Activated CD8-positive, alpha-beta T cell treated with anti-CD3 and anti-CD28 coated beads, Interleukin-2, amount 10 ng/mL, durations not matched to agents 7 days and 5 days (primary cell): Measurements from ENCODE around the gene DTD2. TPM values are rescaled to one million over a fixed set of nuclear protein-coding genes. Genes with fewer than 3 reads are reported as not detected.

ENCODE experiments used
- ATAC-seq: fragments of 150-1000 bp; cut with Tn5 transposase; one replicate; pipeline ENCODE4 v1.10.0; 2021; ENCODE audit warnings: moderate library complexity
- CTCF ChIA-PET: fragments of 350-600 bp; sonication (Branson Sonifier 250); formaldehyde crosslinking; loops from one replicate; lab custom pipeline; 2021; ENCODE audit warnings: antibody characterized with exemption; lab: Charles Lee
- POLR2A ChIA-PET: fragments of 350-600 bp; sonication (Branson Sonifier 250); formaldehyde crosslinking; loops from one replicate; lab custom pipeline; 2021; ENCODE audit warnings: antibody characterized with exemption; lab: Charles Lee
- DNase-seq: peaks from one replicate; pipeline ENCODE4 v3.0.0-alpha.2; 2020
- H3K27ac Mint-ChIP-seq: one replicate; pipeline ENCODE4 v1.8.0; 2021; ENCODE audit warnings: mild to moderate bottlenecking, mixed read lengths
- H3K27me3 Mint-ChIP-seq: one replicate; pipeline ENCODE4 v1.8.0; 2021; ENCODE audit warnings: low read depth, mixed read lengths
- H3K36me3 Mint-ChIP-seq: one replicate; pipeline ENCODE4 v1.8.0; 2021; ENCODE audit warnings: low read depth, mixed read lengths
- H3K4me1 Mint-ChIP-seq: one replicate; pipeline ENCODE4 v1.8.0; 2021; ENCODE audit warnings: low read depth, mixed read lengths
- H3K4me3 Mint-ChIP-seq: one replicate; pipeline ENCODE4 v1.8.0; 2021; ENCODE audit warnings: mild to moderate bottlenecking, mixed read lengths
- H3K9me3 Mint-ChIP-seq: one replicate; pipeline ENCODE4 v1.8.0; 2022; ENCODE audit warnings: mixed read lengths; ENCODE audit not compliant: insufficient read depth
- total RNA-seq, 2 experiments: library from RNA; stranded (reverse); gene quantifications; one replicate each; pipeline ENCODE4 v1.2.3, GENCODE V29; 2021

The DTD2 gene
- total RNA-seq, 2 experiments from 2014 or later, result 15.7 to 17.7 TPM

GRCh38 chr14:31420319-31421111 lies 36.8 kb downstream of the DTD2 start, which contains the start of gene HEATR5A:
Gene HEATR5A, minus strand, starts transcription at chr14:31420550. Its CDS starts 17,575 bp downstream, at chr14:31402975.
- H3K36me3 Mint-ChIP-seq, result no peaks in the 10 kb centered on the region
- ChIA-PET POLR2A (interaction anchor here (0.7 to 3.1 kb wide), 11 partner anchors 17 to 293 kb away, joined by 3 to 20 read pairs (median 4); partner anchors contain the start of genes DTD2 and HECTD1), CTCF (interaction anchor here (0.6 to 2.9 kb wide), 19 partner anchors 15 to 764 kb away, joined by 3 to 18 read pairs (median 3); partner anchors contain the start of genes DTD2 and HECTD1)
- ATAC-seq (peak; percentile 96), DNase-seq (peak; percentile 93)
- no peaks in the 10 kb centered on the region for H3K27me3 Mint-ChIP-seq
- H3K9me3 Mint-ChIP-seq, result no peaks in the 10 kb centered on the region
- peaks cover 19% of the 10 kb centered on the region for H3K4me1 Mint-ChIP-seq
- H3K27ac Mint-ChIP-seq, result peak within 1 kb of the TSS; percentile 86
- H3K4me3 Mint-ChIP-seq, result peak within 1 kb of the TSS; percentile 96

- Mint-ChIP-seq H3K36me3 (no peaks in the 10 kb centered on the region), H3K4me3 (peak overlapping the region; percentile 96), H3K4me1 (peaks cover 19% of the 10 kb centered on the region), H3K27ac (peak overlapping the region; percentile 86), H3K9me3 (no peaks in the 10 kb centered on the region), H3K27me3 (no peaks in the 10 kb centered on the region)
- CTCF ChIA-PET, result interaction anchor here (0.8 to 2.9 kb wide), 15 partner anchors 12 to 395 kb away, joined by 3 to 18 read pairs (median 4); partner anchors contain the start of genes DTD2 and HECTD1
- ATAC-seq (peak; percentile 38), DNase-seq (no peak)
- POLR2A ChIA-PET, result interaction anchor here (0.8 to 3.1 kb wide), 9 partner anchors 23 to 839 kb away, joined by 3 to 20 read pairs (median 5); partner anchors contain the start of genes DTD2 and HECTD1
These were observed 37.4 kb downstream of the DTD2 start for GRCh38 chr14:31419967-31420318.

- no peaks in the 10 kb centered on the region for H3K36me3 Mint-ChIP-seq
- CTCF ChIA-PET, result interaction anchor here (1.1 to 2.9 kb wide), 9 partner anchors 12 to 43 kb away, joined by 3 to 18 read pairs (median 7); partner anchors contain the start of gene DTD2
- POLR2A ChIA-PET, result interaction anchor here (0.8 to 3.1 kb wide), 5 partner anchors 22 to 840 kb away, joined by 3 to 20 read pairs (median 5); partner anchors contain the start of genes DTD2 and HECTD1
- no peak overlapping the region for H3K27ac Mint-ChIP-seq
- no peaks in the 10 kb centered on the region for H3K27me3 Mint-ChIP-seq
- H3K4me1 Mint-ChIP-seq, result peaks cover 19% of the 10 kb centered on the region
- H3K4me3 Mint-ChIP-seq, result peak overlapping the region; percentile 96
- H3K9me3 Mint-ChIP-seq, result no peaks in the 10 kb centered on the region
- ATAC-seq (no peak), DNase-seq (no peak)
These were observed 37.9 kb downstream of the DTD2 start for GRCh38 chr14:31419179-31419966.

GRCh38 chr14:31418440-31418839 lies 38.9 kb downstream of the DTD2 start:
- ATAC-seq (no peak), DNase-seq (no peak)
- H3K4me3 Mint-ChIP-seq, result no peak overlapping the region
- H3K9me3 Mint-ChIP-seq, result no peaks in the 10 kb centered on the region
- H3K4me1 Mint-ChIP-seq, result peaks cover 25% of the 10 kb centered on the region
- H3K27me3 Mint-ChIP-seq, result no peaks in the 10 kb centered on the region
- POLR2A ChIA-PET, result interaction anchor here (0.8 kb wide), 1 partner anchor 210 kb away, joined by 3 read pairs; no protein-coding TSS in a partner anchor
- no peaks in the 10 kb centered on the region for H3K36me3 Mint-ChIP-seq
- H3K27ac Mint-ChIP-seq, result no peak overlapping the region
- CTCF ChIA-PET, result interaction anchor here (1.1 to 1.4 kb wide), 2 partner anchors 16 to 42 kb away, joined by 3 to 5 read pairs; no protein-coding TSS in a partner anchor

GRCh38 chr14:31414190-31414833 lies 43.0 kb downstream of the DTD2 start:
- ATAC-seq (no peak), DNase-seq (no peak)
- Mint-ChIP-seq H3K27me3 (no peaks in the 10 kb centered on the region), H3K27ac (no peak overlapping the region), H3K9me3 (no peaks in the 10 kb centered on the region), H3K36me3 (no peaks in the 10 kb centered on the region), H3K4me1 (peaks cover 12% of the 10 kb centered on the region), H3K4me3 (no peak overlapping the region)
- POLR2A ChIA-PET, result interaction anchor here (0.7 kb wide), 1 partner anchor 789 kb away, joined by 3 read pairs; no protein-coding TSS in a partner anchor
- CTCF ChIA-PET, result interaction anchor here (1.5 kb wide), 1 partner anchor 14 kb away, joined by 4 read pairs; no protein-coding TSS in a partner anchor

GRCh38 chr14:31411218-31411727 lies 46.0 kb downstream of the DTD2 start:
- Mint-ChIP-seq H3K4me3 (no peak overlapping the region), H3K27me3 (no peaks in the 10 kb centered on the region), H3K4me1 (peaks cover 5% of the 10 kb centered on the region), H3K27ac (no peak overlapping the region), H3K9me3 (no peaks in the 10 kb centered on the region), H3K36me3 (no peaks in the 10 kb centered on the region)
- no peak for ATAC-seq
- DNase-seq, result no peak
- ChIA-PET CTCF (no interaction called here), POLR2A (no interaction called here)

- H3K4me1 Mint-ChIP-seq, result peaks cover 5% of the 10 kb centered on the region
- no peaks in the 10 kb centered on the region for H3K27me3 Mint-ChIP-seq
- no peak overlapping the region for H3K27ac Mint-ChIP-seq
- no peak for ATAC-seq
- H3K36me3 Mint-ChIP-seq, result no peaks in the 10 kb centered on the region
- ChIA-PET CTCF (no interaction called here), POLR2A (no interaction called here)
- no peak for DNase-seq
- H3K9me3 Mint-ChIP-seq, result no peaks in the 10 kb centered on the region
- H3K4me3 Mint-ChIP-seq, result no peak overlapping the region
These were observed 47.2 kb downstream of the DTD2 start for GRCh38 chr14:31410048-31410650.

GRCh38 chr14:31408421-31408820 lies 48.9 kb downstream of the DTD2 start:
- Mint-ChIP-seq H3K4me1 (no peaks in the 10 kb centered on the region), H3K4me3 (no peak overlapping the region), H3K36me3 (no peaks in the 10 kb centered on the region), H3K9me3 (no peaks in the 10 kb centered on the region), H3K27ac (no peak overlapping the region), H3K27me3 (no peaks in the 10 kb centered on the region)
- POLR2A ChIA-PET, result no interaction called here
- DNase-seq, result no peak
- ATAC-seq, result no peak
- CTCF ChIA-PET, result no interaction called here

GRCh38 chr14:31405599-31406232 lies 51.6 kb downstream of the DTD2 start:
- Mint-ChIP-seq H3K4me3 (no peak overlapping the region), H3K9me3 (no peaks in the 10 kb centered on the region), H3K27ac (no peak overlapping the region), H3K36me3 (peaks cover 2% of the 10 kb centered on the region), H3K4me1 (no peaks in the 10 kb centered on the region), H3K27me3 (no peaks in the 10 kb centered on the region)
- ChIA-PET CTCF (interaction anchor here (0.9 to 1.3 kb wide), 4 partner anchors 10 to 197 kb away, joined by 3 read pairs; partner anchors contain the start of gene HEATR5A), POLR2A (no interaction called here)
- ATAC-seq (no peak), DNase-seq (no peak)

- ChIA-PET CTCF (interaction anchor here (0.9 to 1.3 kb wide), 4 partner anchors 9 to 197 kb away, joined by 3 read pairs; partner anchors contain the start of gene HEATR5A), POLR2A (no interaction called here)
- peaks cover 2% of the 10 kb centered on the region for H3K4me1 Mint-ChIP-seq
- no peaks in the 10 kb centered on the region for H3K27me3 Mint-ChIP-seq
- H3K9me3 Mint-ChIP-seq, result no peaks in the 10 kb centered on the region
- H3K36me3 Mint-ChIP-seq, result peaks cover 4% of the 10 kb centered on the region
- no peak overlapping the region for H3K4me3 Mint-ChIP-seq
- DNase-seq (no peak), ATAC-seq (no peak)
- no peak overlapping the region for H3K27ac Mint-ChIP-seq
These were observed 52.2 kb downstream of the DTD2 start for GRCh38 chr14:31405106-31405505.
